GM23338 (cell line): Measurements from ENCODE around the gene OR9A2. TPM values are rescaled to one million over a fixed set of nuclear protein-coding genes. Genes with fewer than 3 reads are reported as not detected.

Experiments
- ATAC-seq: fragments of 200-7000 bp; cut with Tn5 transposase; 3 replicates; pipeline ENCODE4 v1.9.1; 2020
- DNase-seq: peaks from one replicate; pipeline ENCODE4 v3.0.0-alpha.2; 2015; ENCODE audit warnings: low spot score
- H2AFZ ChIP-seq: fragments of 200-600 bp; sonication (generic); 2 replicates; pipeline ENCODE4 v1.8.0; 2016; ENCODE audit warnings: antibody characterized with exemption, mild to moderate bottlenecking, moderate library complexity
- H3F3A ChIP-seq: fragments of 200-600 bp; sonication (generic); replicated peaks from 2 replicates; pipeline ENCODE4 v1.8.0; 2017; ENCODE audit warnings: antibody characterized with exemption, mixed run types, low read depth
- H3K27ac ChIP-seq: fragments of 200-600 bp; sonication (generic); 2 replicates; pipeline ENCODE4 v1.6.1; 2016; ENCODE audit warnings: low read depth
- H3K27me3 ChIP-seq: fragments of 200-600 bp; sonication (generic); 2 replicates; pipeline ENCODE4 v1.8.0; 2016; ENCODE audit warnings: mild to moderate bottlenecking, mixed run types, moderate library complexity; ENCODE audit not compliant: insufficient read depth
- H3K36me3 ChIP-seq: fragments of 200-600 bp; sonication (generic); 2 replicates; pipeline ENCODE4 v1.8.0; 2016; ENCODE audit warnings: mild to moderate bottlenecking; ENCODE audit not compliant: insufficient read depth
- H3K4me1 ChIP-seq: fragments of 200-600 bp; sonication (generic); 2 replicates; pipeline ENCODE4 v1.8.0; 2016; ENCODE audit warnings: mild to moderate bottlenecking, moderate library complexity; ENCODE audit not compliant: insufficient read depth
- H3K4me2 ChIP-seq: fragments of 200-600 bp; sonication (generic); 2 replicates; pipeline ENCODE4 v1.7.1; 2017; ENCODE audit warnings: mixed run types
- H3K4me3 ChIP-seq: fragments of 200-600 bp; sonication (generic); 2 replicates; pipeline ENCODE4 v1.6.1; 2016; ENCODE audit warnings: mixed run types
- H3K79me2 ChIP-seq: fragments of 200-600 bp; sonication (generic); replicated peaks from 2 replicates; pipeline ENCODE4 v1.8.0; 2017; ENCODE audit warnings: mild to moderate bottlenecking; ENCODE audit not compliant: insufficient read depth
- H3K9me2 ChIP-seq: fragments of 200-600 bp; sonication (generic); 2 replicates; pipeline ENCODE4 v1.8.0; 2017; ENCODE audit not compliant: insufficient read depth
- H4K20me1 ChIP-seq: fragments of 200-600 bp; sonication (generic); replicated peaks from 2 replicates; pipeline ENCODE4 v1.8.0; 2017; ENCODE audit warnings: mild to moderate bottlenecking; ENCODE audit not compliant: insufficient read depth
- H3K27ac Mint-ChIP-seq: 2 replicates; pipeline ENCODE4 v1.8.0; 2020; ENCODE audit warnings: inconsistent platforms, mild to moderate bottlenecking, moderate library complexity, mixed read lengths
- H3K27me3 Mint-ChIP-seq: 3 replicates; pipeline ENCODE4 v1.8.0; 2022; ENCODE audit warnings: low read depth, mild to moderate bottlenecking, moderate library complexity, mixed read lengths, inconsistent platforms; ENCODE audit not compliant: insufficient read depth, poor library complexity
- H3K36me3 Mint-ChIP-seq: 3 replicates; pipeline ENCODE4 v1.8.0; 2021; ENCODE audit warnings: low read depth, mild to moderate bottlenecking, inconsistent platforms, moderate library complexity, mixed read lengths
- H3K4me1 Mint-ChIP-seq: 3 replicates; pipeline ENCODE4 v1.8.0; 2020; ENCODE audit warnings: mild to moderate bottlenecking, inconsistent platforms, mixed read lengths
- H3K4me3 Mint-ChIP-seq: 3 replicates; pipeline ENCODE4 v1.8.0; 2021; ENCODE audit warnings: moderate library complexity, mild to moderate bottlenecking, inconsistent platforms, mixed read lengths
- H3K9me3 Mint-ChIP-seq: 3 replicates; pipeline ENCODE4 v1.8.0; 2020; ENCODE audit warnings: moderate library complexity, mild to moderate bottlenecking, inconsistent platforms, mixed read lengths
- CREB1 ChIP-seq: fragments of 250-450 bp; sonication (Bioruptor Pico); IDR thresholded peaks from 2 replicates; pipeline ENCODE4 v1.5.0; 2020; ENCODE audit warnings: low read depth, mild to moderate bottlenecking, moderate library complexity
- EZH2 ChIP-seq: fragments of 200-600 bp; sonication (generic); IDR thresholded peaks from one replicate; pipeline ENCODE4 v1.8.0; 2017; ENCODE audit warnings: antibody characterized with exemption, mild to moderate bottlenecking, low read depth; ENCODE audit not compliant: unreplicated experiment
- EZH2phosphoT487 ChIP-seq: fragments of 200-600 bp; sonication (generic); IDR thresholded peaks from one replicate; pipeline ENCODE4 v1.8.1; 2018; ENCODE audit warnings: antibody characterized with exemption; ENCODE audit not compliant: unreplicated experiment
- JUNB ChIP-seq: IDR thresholded peaks from one replicate; pipeline ENCODE4 v1.6.1; 2016; ENCODE audit warnings: antibody characterized with exemption; ENCODE audit not compliant: unreplicated experiment
- NANOG ChIP-seq: IDR thresholded peaks from 2 replicates; pipeline ENCODE4 v1.6.1; 2016; ENCODE audit warnings: antibody characterized with exemption, borderline replicate concordance
- POLR2AphosphoS5 ChIP-seq: IDR thresholded peaks from 2 replicates; pipeline ENCODE4 v1.6.1; 2016; ENCODE audit warnings: antibody characterized with exemption, low read depth
- STAT1 ChIP-seq: IDR thresholded peaks from one replicate; pipeline ENCODE4 v1.6.1; 2016; ENCODE audit warnings: antibody characterized with exemption; ENCODE audit not compliant: unreplicated experiment
- ZNF114 ChIP-seq: fragments of 250-450 bp; sonication (Bioruptor Pico); IDR thresholded peaks from 2 replicates; pipeline ENCODE4 v1.5.0; 2020; ENCODE audit warnings: mild to moderate bottlenecking, moderate library complexity
- ZNF331 ChIP-seq: fragments of 250-450 bp; sonication (Bioruptor Pico); IDR thresholded peaks from 2 replicates; pipeline ENCODE4 v1.5.0; 2020; ENCODE audit warnings: low read depth, mild to moderate bottlenecking, moderate library complexity
- polyA plus RNA-seq: library from polyadenylated mRNA; unstranded; fragments of >200 nt; fragmentation: Nextera tagmentation; extraction: Ambion mirVana; gene quantifications from 2 replicates; pipeline ENCODE4 v1.2.1, GENCODE V29; 2016
- total RNA-seq: library from RNA; depleted of rRNA; stranded (reverse); fragments of >200 nt; shearing (Covaris generic); gene quantifications from 2 replicates; pipeline ENCODE4 v1.2.3, GENCODE V29; 2014
- TF ChIP-seq, protein P1 (sequence below): IDR thresholded peaks from one replicate; pipeline ENCODE4 v1.6.1; 2018; ENCODE audit warnings: antibody characterized with exemption; ENCODE audit not compliant: unreplicated experiment
- TF ChIP-seq, protein P2 (sequence below): IDR thresholded peaks from 2 replicates; pipeline ENCODE4 v1.6.1; 2016; ENCODE audit warnings: antibody characterized with exemption
- TF ChIP-seq, protein P3 (sequence below): fragments of 250-450 bp; sonication (Bioruptor Pico); IDR thresholded peaks from 2 replicates; pipeline ENCODE4 v1.5.0; 2020; ENCODE audit warnings: mild to moderate bottlenecking, moderate library complexity

The OR9A2 gene
- total and polyA plus RNA-seq, 2 experiments from 2014 or later: not detected

GRCh38 chr7:142998966-142999365 is 28.0 kb downstream of the OR9A2 start:
- Histone ChIP-seq H3F3A (no peaks in the 10 kb centered on the region), H3K9me2 (no peaks in the 10 kb centered on the region), H3K4me3 (no peak overlapping the region), H2AFZ (no peak overlapping the region), H3K27me3 (no peaks in the 10 kb centered on the region), H3K4me1 (no peaks in the 10 kb centered on the region), H3K79me2 (no peaks in the 10 kb centered on the region), H4K20me1 (no peaks in the 10 kb centered on the region), H3K4me2 (no peak overlapping the region), H3K27ac (no peak overlapping the region), H3K36me3 (no peaks in the 10 kb centered on the region)
- Mint-ChIP-seq H3K36me3 (no peaks in the 10 kb centered on the region), H3K27me3 (no peaks in the 10 kb centered on the region), H3K4me3 (no peak overlapping the region), H3K27ac (no peak overlapping the region), H3K9me3 (peaks cover 8% of the 10 kb centered on the region; the same call in 2 of the 3 replicates), H3K4me1 (no peaks in the 10 kb centered on the region)
- DNase-seq: no peak
- ATAC-seq: no peak
- TF ChIP-seq, protein P1, sequence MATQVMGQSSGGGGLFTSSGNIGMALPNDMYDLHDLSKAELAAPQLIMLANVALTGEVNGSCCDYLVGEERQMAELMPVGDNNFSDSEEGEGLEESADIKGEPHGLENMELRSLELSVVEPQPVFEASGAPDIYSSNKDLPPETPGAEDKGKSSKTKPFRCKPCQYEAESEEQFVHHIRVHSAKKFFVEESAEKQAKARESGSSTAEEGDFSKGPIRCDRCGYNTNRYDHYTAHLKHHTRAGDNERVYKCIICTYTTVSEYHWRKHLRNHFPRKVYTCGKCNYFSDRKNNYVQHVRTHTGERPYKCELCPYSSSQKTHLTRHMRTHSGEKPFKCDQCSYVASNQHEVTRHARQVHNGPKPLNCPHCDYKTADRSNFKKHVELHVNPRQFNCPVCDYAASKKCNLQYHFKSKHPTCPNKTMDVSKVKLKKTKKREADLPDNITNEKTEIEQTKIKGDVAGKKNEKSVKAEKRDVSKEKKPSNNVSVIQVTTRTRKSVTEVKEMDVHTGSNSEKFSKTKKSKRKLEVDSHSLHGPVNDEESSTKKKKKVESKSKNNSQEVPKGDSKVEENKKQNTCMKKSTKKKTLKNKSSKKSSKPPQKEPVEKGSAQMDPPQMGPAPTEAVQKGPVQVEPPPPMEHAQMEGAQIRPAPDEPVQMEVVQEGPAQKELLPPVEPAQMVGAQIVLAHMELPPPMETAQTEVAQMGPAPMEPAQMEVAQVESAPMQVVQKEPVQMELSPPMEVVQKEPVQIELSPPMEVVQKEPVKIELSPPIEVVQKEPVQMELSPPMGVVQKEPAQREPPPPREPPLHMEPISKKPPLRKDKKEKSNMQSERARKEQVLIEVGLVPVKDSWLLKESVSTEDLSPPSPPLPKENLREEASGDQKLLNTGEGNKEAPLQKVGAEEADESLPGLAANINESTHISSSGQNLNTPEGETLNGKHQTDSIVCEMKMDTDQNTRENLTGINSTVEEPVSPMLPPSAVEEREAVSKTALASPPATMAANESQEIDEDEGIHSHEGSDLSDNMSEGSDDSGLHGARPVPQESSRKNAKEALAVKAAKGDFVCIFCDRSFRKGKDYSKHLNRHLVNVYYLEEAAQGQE: no peak
- TF ChIP-seq, protein P2, sequence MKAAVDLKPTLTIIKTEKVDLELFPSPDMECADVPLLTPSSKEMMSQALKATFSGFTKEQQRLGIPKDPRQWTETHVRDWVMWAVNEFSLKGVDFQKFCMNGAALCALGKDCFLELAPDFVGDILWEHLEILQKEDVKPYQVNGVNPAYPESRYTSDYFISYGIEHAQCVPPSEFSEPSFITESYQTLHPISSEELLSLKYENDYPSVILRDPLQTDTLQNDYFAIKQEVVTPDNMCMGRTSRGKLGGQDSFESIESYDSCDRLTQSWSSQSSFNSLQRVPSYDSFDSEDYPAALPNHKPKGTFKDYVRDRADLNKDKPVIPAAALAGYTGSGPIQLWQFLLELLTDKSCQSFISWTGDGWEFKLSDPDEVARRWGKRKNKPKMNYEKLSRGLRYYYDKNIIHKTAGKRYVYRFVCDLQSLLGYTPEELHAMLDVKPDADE: no peak
- no peak for TF ChIP-seq CREB1 (CRISPR knock-in tag)
- TF ChIP-seq POLR2AphosphoS5: no peak
- TF ChIP-seq, protein P3, sequence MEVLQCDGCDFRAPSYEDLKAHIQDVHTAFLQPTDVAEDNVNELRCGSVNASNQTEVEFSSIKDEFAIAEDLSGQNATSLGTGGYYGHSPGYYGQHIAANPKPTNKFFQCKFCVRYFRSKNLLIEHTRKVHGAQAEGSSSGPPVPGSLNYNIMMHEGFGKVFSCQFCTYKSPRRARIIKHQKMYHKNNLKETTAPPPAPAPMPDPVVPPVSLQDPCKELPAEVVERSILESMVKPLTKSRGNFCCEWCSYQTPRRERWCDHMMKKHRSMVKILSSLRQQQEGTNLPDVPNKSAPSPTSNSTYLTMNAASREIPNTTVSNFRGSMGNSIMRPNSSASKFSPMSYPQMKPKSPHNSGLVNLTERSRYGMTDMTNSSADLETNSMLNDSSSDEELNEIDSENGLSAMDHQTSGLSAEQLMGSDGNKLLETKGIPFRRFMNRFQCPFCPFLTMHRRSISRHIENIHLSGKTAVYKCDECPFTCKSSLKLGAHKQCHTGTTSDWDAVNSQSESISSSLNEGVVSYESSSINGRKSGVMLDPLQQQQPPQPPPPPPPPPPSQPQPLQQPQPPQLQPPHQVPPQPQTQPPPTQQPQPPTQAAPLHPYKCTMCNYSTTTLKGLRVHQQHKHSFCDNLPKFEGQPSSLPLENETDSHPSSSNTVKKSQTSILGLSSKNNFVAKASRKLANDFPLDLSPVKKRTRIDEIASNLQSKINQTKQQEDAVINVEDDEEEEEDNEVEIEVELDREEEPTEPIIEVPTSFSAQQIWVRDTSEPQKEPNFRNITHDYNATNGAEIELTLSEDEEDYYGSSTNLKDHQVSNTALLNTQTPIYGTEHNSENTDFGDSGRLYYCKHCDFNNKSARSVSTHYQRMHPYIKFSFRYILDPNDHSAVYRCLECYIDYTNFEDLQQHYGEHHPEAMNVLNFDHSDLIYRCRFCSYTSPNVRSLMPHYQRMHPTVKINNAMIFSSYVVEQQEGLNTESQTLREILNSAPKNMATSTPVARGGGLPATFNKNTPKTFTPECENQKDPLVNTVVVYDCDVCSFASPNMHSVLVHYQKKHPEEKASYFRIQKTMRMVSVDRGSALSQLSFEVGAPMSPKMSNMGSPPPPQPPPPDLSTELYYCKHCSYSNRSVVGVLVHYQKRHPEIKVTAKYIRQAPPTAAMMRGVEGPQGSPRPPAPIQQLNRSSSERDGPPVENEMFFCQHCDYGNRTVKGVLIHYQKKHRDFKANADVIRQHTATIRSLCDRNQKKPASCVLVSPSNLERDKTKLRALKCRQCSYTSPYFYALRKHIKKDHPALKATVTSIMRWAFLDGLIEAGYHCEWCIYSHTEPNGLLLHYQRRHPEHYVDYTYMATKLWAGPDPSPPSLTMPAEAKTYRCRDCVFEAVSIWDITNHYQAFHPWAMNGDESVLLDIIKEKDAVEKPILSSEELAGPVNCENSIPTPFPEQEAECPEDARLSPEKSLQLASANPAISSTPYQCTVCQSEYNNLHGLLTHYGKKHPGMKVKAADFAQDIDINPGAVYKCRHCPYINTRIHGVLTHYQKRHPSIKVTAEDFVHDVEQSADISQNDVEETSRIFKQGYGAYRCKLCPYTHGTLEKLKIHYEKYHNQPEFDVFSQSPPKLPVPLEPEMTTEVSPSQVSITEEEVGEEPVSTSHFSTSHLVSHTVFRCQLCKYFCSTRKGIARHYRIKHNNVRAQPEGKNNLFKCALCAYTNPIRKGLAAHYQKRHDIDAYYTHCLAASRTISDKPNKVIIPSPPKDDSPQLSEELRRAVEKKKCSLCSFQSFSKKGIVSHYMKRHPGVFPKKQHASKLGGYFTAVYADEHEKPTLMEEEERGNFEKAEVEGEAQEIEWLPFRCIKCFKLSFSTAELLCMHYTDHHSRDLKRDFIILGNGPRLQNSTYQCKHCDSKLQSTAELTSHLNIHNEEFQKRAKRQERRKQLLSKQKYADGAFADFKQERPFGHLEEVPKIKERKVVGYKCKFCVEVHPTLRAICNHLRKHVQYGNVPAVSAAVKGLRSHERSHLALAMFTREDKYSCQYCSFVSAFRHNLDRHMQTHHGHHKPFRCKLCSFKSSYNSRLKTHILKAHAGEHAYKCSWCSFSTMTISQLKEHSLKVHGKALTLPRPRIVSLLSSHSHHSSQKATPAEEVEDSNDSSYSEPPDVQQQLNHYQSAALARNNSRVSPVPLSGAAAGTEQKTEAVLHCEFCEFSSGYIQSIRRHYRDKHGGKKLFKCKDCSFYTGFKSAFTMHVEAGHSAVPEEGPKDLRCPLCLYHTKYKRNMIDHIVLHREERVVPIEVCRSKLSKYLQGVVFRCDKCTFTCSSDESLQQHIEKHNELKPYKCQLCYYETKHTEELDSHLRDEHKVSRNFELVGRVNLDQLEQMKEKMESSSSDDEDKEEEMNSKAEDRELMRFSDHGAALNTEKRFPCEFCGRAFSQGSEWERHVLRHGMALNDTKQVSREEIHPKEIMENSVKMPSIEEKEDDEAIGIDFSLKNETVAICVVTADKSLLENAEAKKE (CRISPR knock-in tag): no peak
- no peak for TF ChIP-seq EZH2
- TF ChIP-seq ZNF331 (CRISPR knock-in tag): no peak
- no peak for TF ChIP-seq STAT1
- no peak for TF ChIP-seq EZH2phosphoT487
- no peak for TF ChIP-seq NANOG
- no peak for TF ChIP-seq JUNB
- TF ChIP-seq ZNF114 (CRISPR knock-in tag): no peak
